K562 (cell line): Measurements from ENCODE around the gene ZFP62. TPM values are rescaled to one million over a fixed set of nuclear protein-coding genes. Genes with fewer than 3 reads are reported as not detected.

Experiments
- IRF2 ChIP-seq: sonication (generic); formaldehyde crosslinking; IDR thresholded peaks from 2 replicates; pipeline ENCODE4 v1.8.1; 2022; ENCODE audit warnings: mild to moderate bottlenecking, missing genetic modification reagents
- JUN ChIP-seq, 2 experiments: sonication (generic) in 1 of 2; formaldehyde crosslinking in 1 of 2; IDR thresholded peaks; 2 replicates each; pipeline versions ENCODE4 v1.6.1 to v1.8.0; 2012 to 2022; ENCODE audit warnings: borderline replicate concordance in 2 of 2, mild to moderate bottlenecking in 2 of 2, improper control_type of control experiment in 1 of 2, low read depth in 1 of 2, low read length in 1 of 2, missing genetic modification reagents in 1 of 2
- KAT2B ChIP-seq: IDR thresholded peaks from one replicate; pipeline ENCODE4 v1.6.1; 2012; ENCODE audit warnings: low read depth, mild to moderate bottlenecking, control low read depth, inconsistent platforms, low read length, moderate library complexity
- PYGO2 ChIP-seq: fragments of 450-650 bp; IDR thresholded peaks from 2 replicates; pipeline ENCODE4 v1.6.1; 2016; ENCODE audit warnings: mild to moderate bottlenecking, missing genetic modification characterization, moderate library complexity, missing compliant biosample characterization
- SIN3B ChIP-seq: fragments of 450-650 bp; IDR thresholded peaks from 2 replicates; pipeline ENCODE4 v1.6.1; 2017; ENCODE audit warnings: low read depth, mild to moderate bottlenecking, moderate library complexity
- SUPT5H ChIP-seq: fragments of 450-650 bp; IDR thresholded peaks from 2 replicates; pipeline ENCODE4 v1.6.1; 2016
- VEZF1 ChIP-seq: fragments of 200-800 bp; sonication (Bioruptor generic); IDR thresholded peaks from 2 replicates; pipeline ENCODE4 v1.6.1; 2017; ENCODE audit warnings: missing genetic modification characterization, missing compliant biosample characterization
- ZBTB17 ChIP-seq: fragments of 450-650 bp; formaldehyde crosslinking; IDR thresholded peaks from 2 replicates; pipeline ENCODE4 v1.4.0; 2020; ENCODE audit warnings: mild to moderate bottlenecking
- ZBTB34 ChIP-seq: fragments of 250-450 bp; sonication (Bioruptor Pico); IDR thresholded peaks from 2 replicates; pipeline ENCODE4 v1.8.0; 2021; ENCODE audit warnings: mild to moderate bottlenecking, moderate library complexity
- ZNF696 ChIP-seq: fragments of 250-450 bp; sonication (Bioruptor Pico); conservative IDR thresholded peaks from 2 replicates; pipeline ENCODE4 v1.4.0; 2020; ENCODE audit warnings: mild to moderate bottlenecking, moderate library complexity
- ZNF780A ChIP-seq: fragments of 250-450 bp; sonication (Bioruptor Pico); IDR thresholded peaks from 2 replicates; pipeline ENCODE4 v1.5.0; 2021; ENCODE audit warnings: mild to moderate bottlenecking
- ZSCAN29 ChIP-seq: fragments of 450-650 bp; IDR thresholded peaks from 2 replicates; pipeline ENCODE4 v1.6.1; 2017
- polyA plus RNA-seq, 8 experiments: library from polyadenylated mRNA; depleted of rRNA in 4 of 8; stranded (reverse) in 5 of 8; unstranded in 3 of 8; fragments of >200 nt; fragmentation: Nextera tagmentation in 2 of 8; fragmentation: Illumina TruSeq in 1 of 8; extraction: Ambion mirVana in 2 of 8; extraction: Trizol in 1 of 8; gene quantifications; 2 replicates each; pipeline versions ENCODE4 v1.2.1 to v1.2.3, GENCODE V29; 2011 to 2014; ENCODE audit warnings: inconsistent platforms in 1 of 8, missing spikeins in 1 of 8
- total RNA-seq, 7 experiments: library from RNA; depleted of rRNA in 6 of 7; stranded (reverse); fragments of >200 nt in 6 of 7; fragmentation: Illumina TruSeq in 2 of 7; extraction: Trizol in 2 of 7; gene quantifications; 2 replicates each; pipeline versions ENCODE4 v1.2.1 to v1.2.3, GENCODE V29; 2011 to 2021; ENCODE audit warnings: low replicate concordance in 1 of 7

The ZFP62 gene
- total and polyA plus RNA-seq, 9 of the 15 experiments (the other 6 are each of a cell fraction or from before 2014, with no cell fraction given): 12.2 to 37.5 (median 25.0) TPM

- peak; percentile 81 for TF ChIP-seq VEZF1
- TF ChIP-seq ZSCAN29: no peak
- no peak for TF ChIP-seq ZBTB34 (CRISPR knock-in tag)
- TF ChIP-seq PYGO2 (tag): no peak
- TF ChIP-seq ZNF696 (CRISPR knock-in tag): no peak
- TF ChIP-seq ZNF780A (CRISPR knock-in tag): no peak
- TF ChIP-seq KAT2B: no peak
- no peak for TF ChIP-seq JUN (IDR thresholded peaks at IDR 0.05; ENCODE audit: borderline replicate concordance, low read depth, low read length)
- TF ChIP-seq JUN (CRISPR knock-in tag; IDR thresholded peaks at IDR 0.05; ENCODE audit: borderline replicate concordance): peak; percentile 75; the same call in 1 of the 2 replicates
- TF ChIP-seq ZBTB17 (CRISPR knock-in tag): peak; percentile 64; the same call in 1 of the 2 replicates
- peak; percentile 78 for TF ChIP-seq SUPT5H
- TF ChIP-seq IRF2 (CRISPR knock-in tag): no peak
- TF ChIP-seq SIN3B: peak; percentile 75
These were observed at the start of gene ZFP62 (continued) for GRCh38 chr5:180860887-180861822.
